A549 (cell line): ENCODE data around the gene PPP6R3. TPM values are rescaled to one million over a fixed set of nuclear protein-coding genes. Genes with fewer than 3 reads are reported as not detected.
A peak's percentile ranks its signal among the peaks of the same experiment; 100 is the strongest.

Experiments
- ATAC-seq, 2 experiments: fragments of 200-7000 bp in 1 of 2; fragments of >200 bp in 1 of 2; cut with Nextera tagmentation in 1 of 2; cut with Tn5 transposase in 1 of 2; 3 replicates each; pipeline versions ENCODE4 v1.8.0 to v1.9.1; 2018 to 2020; ENCODE audit warnings: mild to moderate bottlenecking in 1 of 2, moderate library complexity in 1 of 2
- CTCF ChIA-PET: fragments of 300-600 bp; sonication (Branson Sonifier 250); formaldehyde crosslinking; extraction: SDS; loops from one replicate; lab custom pipeline; 2021; ENCODE audit warnings: antibody characterized with exemption, inconsistent platforms; lab: Yijun Ruan, JAX
- POLR2A ChIA-PET: fragments of 350-600 bp; formaldehyde crosslinking; extraction: SDS; loops from one replicate; lab custom pipeline; 2021; ENCODE audit warnings: antibody characterized with exemption, inconsistent platforms; lab: Yijun Ruan, JAX
- DNase-seq, 2 experiments: peaks; one replicate each; pipeline versions ENCODE4 v3.0.0 to v3.0.0-alpha.2; 2011 to 2016; ENCODE audit warnings: low read depth in 1 of 2, low spot score in 1 of 2
- FAIRE-seq: peaks from 2 replicates; lab custom pipeline; 2011; peaks lifted over from hg19 to GRCh38; lab: Jason Lieb, UNC
- H3K27ac ChIP-seq, 2 experiments: fragments of >200 bp; sonication (Bioruptor Twin); formaldehyde crosslinking; 3 replicates each; pipeline ENCODE4 v1.5.1; 2016 to 2017
- H3K4me1 ChIP-seq: fragments of >200 bp; sonication (Bioruptor Twin); formaldehyde crosslinking; 3 replicates; pipeline ENCODE4 v1.6.1; 2016
- H3K4me2 ChIP-seq: fragments of >200 bp; sonication (Bioruptor Twin); formaldehyde crosslinking; 3 replicates; pipeline ENCODE4 v1.6.1; 2016
- H3K4me3 ChIP-seq: fragments of >200 bp; sonication (Bioruptor Twin); formaldehyde crosslinking; 3 replicates; pipeline ENCODE4 v1.5.1; 2016
- H3K9me3 ChIP-seq: fragments of >200 bp; sonication (Bioruptor Twin); formaldehyde crosslinking; 3 replicates; pipeline ENCODE4 v1.6.1; 2016
- BCL3 ChIP-seq: fragments of >200 bp; sonication (Bioruptor Twin); formaldehyde crosslinking; IDR thresholded peaks from 3 replicates; pipeline ENCODE4 v1.6.1; 2016
- CEBPB ChIP-seq, 2 experiments: fragments of >200 bp in 1 of 2; sonication (Bioruptor Twin) in 1 of 2; formaldehyde crosslinking in 1 of 2; IDR thresholded peaks; 2 replicates each; pipeline ENCODE4 v1.6.1; 2012 to 2016
- HEYL ChIP-seq: fragments of 250-450 bp; sonication (Bioruptor Pico); IDR thresholded peaks from 2 replicates; pipeline ENCODE4 v1.8.0; 2021; ENCODE audit warnings: mild to moderate bottlenecking, moderate library complexity
- HOXB13 ChIP-seq: fragments of 250-450 bp; sonication (Bioruptor Pico); IDR thresholded peaks from 2 replicates; pipeline ENCODE4 v1.5.0; 2020; ENCODE audit warnings: low read depth, mild to moderate bottlenecking, moderate library complexity
- JUNB ChIP-seq: fragments of >200 bp; sonication (Bioruptor Twin); formaldehyde crosslinking; IDR thresholded peaks from 2 replicates; pipeline ENCODE4 v1.6.1; 2016
- KDM5A ChIP-seq: fragments of 200-600 bp; sonication (generic); IDR thresholded peaks from 2 replicates; pipeline ENCODE4 v1.6.1; 2016; ENCODE audit warnings: antibody characterized with exemption, mild to moderate bottlenecking
- MAFK ChIP-seq: fragments of 450-650 bp; IDR thresholded peaks from 2 replicates; pipeline ENCODE4 v1.6.1; 2014; ENCODE audit not compliant: partially characterized antibody
- MAZ ChIP-seq: fragments of 150-350 bp; IDR thresholded peaks from 2 replicates; pipeline ENCODE4 v1.6.1; 2014; ENCODE audit warnings: antibody characterized with exemption, low read depth, low read length, borderline replicate concordance
- NFE2L2 ChIP-seq: fragments of 150-350 bp; conservative IDR thresholded peaks from 2 replicates; pipeline ENCODE4 v1.6.1; 2014; ENCODE audit warnings: low read length
- NR3C1 ChIP-seq: fragments of >200 bp; sonication (Bioruptor Twin); formaldehyde crosslinking; IDR thresholded peaks from 3 replicates; pipeline ENCODE4 v1.6.1; 2017
- POLR2A ChIP-seq: IDR thresholded peaks from 2 replicates; pipeline ENCODE4 v1.6.1; 2012; ENCODE audit warnings: mild to moderate bottlenecking, low read length
- RCOR1 ChIP-seq: fragments of 150-350 bp; IDR thresholded peaks from 2 replicates; pipeline ENCODE4 v1.6.1; 2014; ENCODE audit warnings: antibody characterized with exemption, low read length, low read depth
- RNF2 ChIP-seq: fragments of 200-600 bp; sonication (generic); IDR thresholded peaks from 2 replicates; pipeline ENCODE4 v1.6.1; 2016; ENCODE audit warnings: low read depth, mild to moderate bottlenecking, antibody characterized with exemption, moderate library complexity, borderline replicate concordance
- USF2 ChIP-seq: fragments of 450-650 bp; IDR thresholded peaks from 2 replicates; pipeline ENCODE4 v1.6.1; 2014; ENCODE audit warnings: antibody characterized with exemption
- WGBS: methylation state at CpG from one replicate; pipeline ENCODE4 v1.1.6; 2017; ENCODE audit errors: missing lambda C conversion rate; 5-methylcytosine and 5-hydroxymethylcytosine counted together
- polyA plus RNA-seq, 4 experiments: library from polyadenylated mRNA; depleted of rRNA in 3 of 4; stranded (reverse); fragments of >200 nt; fragmentation: RNase III in 1 of 4; extraction: RNeasy Plus Mini Kit Qiagen cat#74134 plus additional on column Dnase treatment in 1 of 4; gene quantifications; 2 replicates in 3 of 4; 3 replicates in 1 of 4; pipeline ENCODE4 v1.2.3, GENCODE V29; 2011 to 2017
- TF ChIP-seq, protein P1 (sequence below): fragments of 200-600 bp; sonication (generic); IDR thresholded peaks from 2 replicates; pipeline ENCODE4 v1.6.1; 2016; ENCODE audit warnings: antibody characterized with exemption, mild to moderate bottlenecking, moderate library complexity

The PPP6R3 gene
- polyA plus RNA-seq, 2 of the 4 experiments (the other 2 are of a cell fraction), result 69.7 to 114 TPM

DNA sequence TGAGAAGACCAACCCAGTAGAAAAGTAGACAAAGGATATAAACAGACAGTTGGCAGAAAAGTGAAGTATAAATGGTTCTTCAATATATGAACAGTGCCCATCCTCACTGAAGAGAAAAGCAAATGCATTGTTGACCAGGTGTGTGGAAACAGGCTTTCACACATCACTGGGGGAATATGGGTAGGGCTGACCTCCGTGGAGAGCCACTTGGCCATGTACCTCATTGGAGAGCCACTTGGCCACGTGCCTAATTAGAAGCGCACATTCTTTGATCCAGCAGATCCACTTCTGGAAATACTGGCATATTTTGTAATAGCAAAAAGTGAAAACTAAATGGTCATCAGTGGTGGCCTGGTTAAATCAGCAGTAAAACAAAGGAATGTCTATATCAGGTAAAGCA lies 43.2 kb downstream of the PPP6R3 start:
- no peaks in the 10 kb centered on the region for H3K9me3 ChIP-seq
- no peak overlapping the region for H3K27ac ChIP-seq
- 71% methylated on average over 3 of the region's 3 CpGs for WGBS
- TF ChIP-seq, protein P1, sequence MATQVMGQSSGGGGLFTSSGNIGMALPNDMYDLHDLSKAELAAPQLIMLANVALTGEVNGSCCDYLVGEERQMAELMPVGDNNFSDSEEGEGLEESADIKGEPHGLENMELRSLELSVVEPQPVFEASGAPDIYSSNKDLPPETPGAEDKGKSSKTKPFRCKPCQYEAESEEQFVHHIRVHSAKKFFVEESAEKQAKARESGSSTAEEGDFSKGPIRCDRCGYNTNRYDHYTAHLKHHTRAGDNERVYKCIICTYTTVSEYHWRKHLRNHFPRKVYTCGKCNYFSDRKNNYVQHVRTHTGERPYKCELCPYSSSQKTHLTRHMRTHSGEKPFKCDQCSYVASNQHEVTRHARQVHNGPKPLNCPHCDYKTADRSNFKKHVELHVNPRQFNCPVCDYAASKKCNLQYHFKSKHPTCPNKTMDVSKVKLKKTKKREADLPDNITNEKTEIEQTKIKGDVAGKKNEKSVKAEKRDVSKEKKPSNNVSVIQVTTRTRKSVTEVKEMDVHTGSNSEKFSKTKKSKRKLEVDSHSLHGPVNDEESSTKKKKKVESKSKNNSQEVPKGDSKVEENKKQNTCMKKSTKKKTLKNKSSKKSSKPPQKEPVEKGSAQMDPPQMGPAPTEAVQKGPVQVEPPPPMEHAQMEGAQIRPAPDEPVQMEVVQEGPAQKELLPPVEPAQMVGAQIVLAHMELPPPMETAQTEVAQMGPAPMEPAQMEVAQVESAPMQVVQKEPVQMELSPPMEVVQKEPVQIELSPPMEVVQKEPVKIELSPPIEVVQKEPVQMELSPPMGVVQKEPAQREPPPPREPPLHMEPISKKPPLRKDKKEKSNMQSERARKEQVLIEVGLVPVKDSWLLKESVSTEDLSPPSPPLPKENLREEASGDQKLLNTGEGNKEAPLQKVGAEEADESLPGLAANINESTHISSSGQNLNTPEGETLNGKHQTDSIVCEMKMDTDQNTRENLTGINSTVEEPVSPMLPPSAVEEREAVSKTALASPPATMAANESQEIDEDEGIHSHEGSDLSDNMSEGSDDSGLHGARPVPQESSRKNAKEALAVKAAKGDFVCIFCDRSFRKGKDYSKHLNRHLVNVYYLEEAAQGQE, result no peak
- TF ChIP-seq HOXB13 (CRISPR knock-in tag), result no peak
- ChIA-PET POLR2A (interaction anchor here (1.2 kb wide), 1 partner anchor 44 kb away, joined by 4 read pairs; the partner anchor contains the start of gene PPP6R3), CTCF (no interaction called here)
- H3K4me2 ChIP-seq, result no peak overlapping the region
- FAIRE-seq, result no peak
- ATAC-seq, result no peak
- peaks cover 17% of the 10 kb centered on the region for H3K4me1 ChIP-seq
- DNase-seq, result no peak
- no peak overlapping the region for H3K4me3 ChIP-seq

DNA sequence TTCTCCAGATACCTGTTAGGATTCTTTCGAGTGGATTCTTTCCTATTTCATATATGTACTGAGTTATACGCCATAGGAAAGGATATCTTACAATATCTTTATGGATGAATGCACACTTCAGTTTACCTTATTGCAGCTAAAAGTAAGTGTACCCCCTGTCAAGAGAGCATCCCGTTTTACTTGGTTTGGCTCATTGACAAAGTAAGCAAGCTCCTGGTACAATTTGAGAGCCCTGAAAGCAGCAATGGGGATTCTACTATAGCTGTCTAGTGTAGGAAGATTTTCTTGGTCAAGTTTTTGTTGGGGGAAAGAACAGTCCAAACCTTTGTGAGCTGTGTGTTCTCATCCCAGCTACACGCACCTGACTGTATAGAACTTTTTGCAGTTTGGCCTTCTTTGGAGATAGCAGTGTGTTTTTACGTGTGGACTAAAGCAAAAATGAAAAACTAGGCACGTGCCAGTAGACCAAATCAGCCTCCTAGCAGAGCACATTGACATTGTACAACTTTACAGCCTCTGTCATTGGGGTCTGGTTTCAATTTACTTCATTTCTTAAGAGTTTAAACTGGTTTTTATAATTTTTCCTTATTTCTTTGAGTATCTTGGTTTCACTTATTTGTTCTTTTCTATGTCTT lies 44.0 kb downstream of the PPP6R3 start:
- Histone ChIP-seq H3K9me3 (no peaks in the 10 kb centered on the region), H3K27ac (no peak overlapping the region), H3K4me2 (no peak overlapping the region), H3K4me1 (peaks cover 16% of the 10 kb centered on the region), H3K4me3 (no peak overlapping the region)
- DNase-seq, result no peak
- CTCF ChIA-PET, result no interaction called here
- peak in 1 of 2 experiments; percentile 28; a peak in 1 of 6 replicates for ATAC-seq
- POLR2A ChIA-PET, result interaction anchor here (1.2 kb wide), 1 partner anchor 44 kb away, joined by 4 read pairs; the partner anchor contains the start of gene PPP6R3
- no peak for FAIRE-seq
- 85% methylated on average over 6 of the region's 6 CpGs for WGBS
- TF ChIP-seq BCL3 (no peak), RCOR1 (no peak), RNF2 (no peak), POLR2A (no peak), JUNB (no peak), MAFK (no peak), NFE2L2 (no peak), CEBPB (IDR thresholded peaks at IDR 0.05) (no peak), KDM5A (no peak), NR3C1 (no peak), MAZ (no peak), HEYL (CRISPR knock-in tag) (no peak), USF2 (no peak)
- TF ChIP-seq, protein P1, result no peak
